Activated CD4-positive, CD25-positive, alpha-beta regulatory T cell treated with anti-CD3 and anti-CD28 coated beads, Interleukin-2, amount 50 U/mL, for 16 hours (primary cell): ENCODE data around the gene RNASE13.

ENCODE experiments used
- DNase-seq: peaks from one replicate; pipeline ENCODE4 v3.0.0-alpha.2; 2020; ENCODE audit warnings: low read depth, low spot score

Gene RNASE13

GRCh38 chr14:21066882-21067502 lies 32.4 kb upstream of the RNASE13 start:
- DNase-seq, result no peak

DNA sequence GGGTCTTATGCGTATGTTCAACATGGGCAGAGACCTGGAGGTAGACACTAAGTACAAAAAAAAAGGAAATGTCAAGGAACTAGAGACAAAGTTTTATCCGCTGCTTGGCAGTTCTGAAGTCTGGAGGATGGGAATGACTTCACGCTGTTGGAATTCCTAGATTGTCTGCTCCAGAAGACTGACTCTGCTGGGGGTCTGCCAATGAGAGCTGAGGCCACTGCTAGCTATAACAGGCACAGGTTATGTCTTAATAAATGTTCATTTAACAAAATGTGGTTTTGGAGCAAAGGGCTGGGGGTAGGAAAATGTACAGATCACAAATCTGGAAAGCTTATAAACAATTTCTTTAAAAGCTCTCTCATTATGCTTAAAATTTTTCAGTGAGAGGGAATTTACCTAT lies 28.9 kb upstream of the RNASE13 start:
- DNase-seq, result no peak

GRCh38 chr14:21061347-21061668 lies 26.7 kb upstream of the RNASE13 start:
- no peak for DNase-seq

GRCh38 chr14:21060614-21061346 lies 26.2 kb upstream of the RNASE13 start:
- DNase-seq, result no peak

- no peak for DNase-seq
These were observed 25.4 kb upstream of the RNASE13 start for GRCh38 chr14:21059842-21060613.

GRCh38 chr14:21058903-21059302 lies 24.3 kb upstream of the RNASE13 start:
- no peak for DNase-seq

DNA sequence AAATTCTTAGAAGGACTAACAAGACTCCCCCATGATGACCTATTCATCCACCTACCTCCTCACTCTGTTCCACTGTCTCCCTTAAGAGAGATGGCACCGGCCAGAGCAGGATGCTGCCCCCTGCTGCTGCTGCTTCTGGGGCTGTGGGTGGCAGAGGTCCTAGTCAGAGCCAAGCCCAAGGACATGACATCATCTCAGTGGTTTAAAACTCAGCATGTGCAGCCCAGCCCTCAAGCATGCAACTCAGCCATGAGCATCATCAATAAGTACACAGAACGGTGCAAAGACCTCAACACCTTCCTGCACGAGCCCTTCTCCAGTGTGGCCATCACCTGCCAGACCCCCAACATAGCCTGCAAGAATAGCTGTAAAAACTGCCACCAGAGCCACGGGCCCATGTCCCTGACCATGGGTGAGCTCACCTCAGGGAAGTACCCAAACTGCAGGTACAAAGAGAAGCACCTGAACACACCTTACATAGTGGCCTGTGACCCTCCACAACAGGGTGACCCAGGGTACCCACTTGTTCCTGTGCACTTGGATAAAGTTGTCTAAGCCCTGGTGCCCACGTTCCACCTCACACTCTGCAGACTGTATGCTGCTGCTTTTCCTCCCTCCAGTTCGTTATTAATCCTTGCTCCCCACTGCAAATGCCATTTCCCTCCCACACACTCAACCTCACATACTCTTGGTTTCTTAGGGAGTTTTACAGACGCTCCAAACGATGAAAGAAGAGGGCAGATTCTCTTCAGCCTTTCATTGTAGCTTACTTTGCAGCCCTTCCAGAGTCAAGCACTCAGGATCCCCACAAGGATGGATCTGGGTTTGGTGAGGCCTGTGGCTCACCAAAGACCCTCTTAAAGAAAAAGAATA lies 23.4 kb upstream of the RNASE13 start, which contains the start of gene RNASE8:
TSS of gene RNASE8 (plus strand) at position 20 of the 873 bp plus-strand sequence. CDS start at position 91, 71 bp downstream.
- DNase-seq, result no peak

DNA sequence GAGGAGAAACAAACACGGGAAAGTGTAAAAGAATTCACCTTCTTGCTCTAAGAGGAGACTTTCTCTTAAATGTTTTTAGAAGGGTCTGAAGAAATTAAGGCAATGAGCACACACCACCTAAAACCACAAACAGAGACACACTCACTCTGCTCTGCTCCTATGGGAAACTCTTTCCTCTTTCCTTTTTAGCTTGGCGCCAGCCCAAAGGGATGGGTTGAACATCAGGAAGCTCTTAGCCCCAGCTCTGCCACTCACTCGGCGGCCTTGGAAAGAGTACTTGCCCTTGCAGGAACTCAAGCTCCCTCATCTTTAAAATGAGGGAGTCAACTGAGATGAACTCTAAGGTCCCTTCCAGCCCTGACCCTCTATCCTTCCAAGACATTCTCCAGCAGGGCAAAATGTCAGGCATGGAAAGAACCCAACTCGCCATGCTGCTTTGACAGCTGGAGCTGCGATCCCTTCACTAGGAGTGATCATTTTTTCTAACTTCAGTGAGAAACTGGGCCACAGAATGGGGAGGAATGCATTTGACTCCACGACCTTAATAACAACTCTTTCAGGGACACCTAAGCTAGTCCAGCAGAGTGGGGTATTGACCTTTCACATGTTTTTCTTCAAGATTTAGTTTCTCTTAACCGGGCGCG lies 22.0 kb upstream of the RNASE13 start:
- DNase-seq, result no peak

DNA sequence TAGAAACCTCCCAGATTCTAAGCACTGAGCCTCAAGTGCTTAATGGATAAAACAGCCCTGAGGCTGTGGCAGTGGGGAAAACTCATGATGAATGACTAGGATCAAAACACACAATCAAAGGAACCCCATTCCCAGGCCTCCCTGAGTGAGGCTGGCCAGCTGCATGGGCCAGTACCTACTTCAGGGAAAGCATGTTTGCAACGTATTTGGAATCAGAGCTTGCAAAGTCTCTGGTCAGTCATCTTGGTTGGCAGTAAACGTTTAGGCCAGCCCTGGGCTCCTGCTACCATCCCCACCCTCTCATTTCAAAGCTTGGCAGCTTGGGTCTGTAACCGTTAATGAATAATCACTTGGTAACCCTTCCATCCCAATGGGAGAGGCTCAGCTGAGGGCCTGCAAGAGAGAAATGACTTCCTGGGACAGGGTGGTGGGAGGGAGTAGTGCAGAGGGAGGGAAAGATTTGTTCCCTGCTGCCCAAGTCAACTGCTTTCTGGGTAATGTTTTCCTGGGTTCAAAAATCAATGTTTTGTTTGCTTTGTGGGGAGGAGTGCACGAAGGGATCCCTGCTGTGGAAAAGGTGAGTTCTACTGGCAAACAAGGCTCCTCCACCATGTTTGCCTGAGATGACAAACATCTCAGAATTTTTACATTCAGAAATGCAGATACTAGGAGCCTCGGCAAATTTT lies 21.0 kb upstream of the RNASE13 start:
- no peak for DNase-seq

DNA sequence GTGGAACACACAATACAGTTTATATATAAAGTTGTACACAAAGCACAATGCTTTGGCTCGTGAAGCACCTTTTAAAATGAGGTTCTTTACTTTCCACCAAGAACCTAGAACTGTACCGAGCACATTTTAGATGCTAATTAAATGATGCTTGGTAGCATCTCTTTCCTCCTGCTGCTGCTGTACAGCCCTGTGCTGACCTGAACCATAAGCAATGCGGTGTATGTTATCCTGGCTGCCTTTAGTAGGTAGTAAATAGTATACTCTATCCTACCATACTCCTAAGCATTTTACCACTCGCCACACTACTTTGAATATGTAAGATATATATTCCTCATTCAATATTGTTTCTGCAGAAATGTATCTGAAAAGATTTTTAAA lies 20.1 kb upstream of the RNASE13 start:
- DNase-seq, result no peak

DNA sequence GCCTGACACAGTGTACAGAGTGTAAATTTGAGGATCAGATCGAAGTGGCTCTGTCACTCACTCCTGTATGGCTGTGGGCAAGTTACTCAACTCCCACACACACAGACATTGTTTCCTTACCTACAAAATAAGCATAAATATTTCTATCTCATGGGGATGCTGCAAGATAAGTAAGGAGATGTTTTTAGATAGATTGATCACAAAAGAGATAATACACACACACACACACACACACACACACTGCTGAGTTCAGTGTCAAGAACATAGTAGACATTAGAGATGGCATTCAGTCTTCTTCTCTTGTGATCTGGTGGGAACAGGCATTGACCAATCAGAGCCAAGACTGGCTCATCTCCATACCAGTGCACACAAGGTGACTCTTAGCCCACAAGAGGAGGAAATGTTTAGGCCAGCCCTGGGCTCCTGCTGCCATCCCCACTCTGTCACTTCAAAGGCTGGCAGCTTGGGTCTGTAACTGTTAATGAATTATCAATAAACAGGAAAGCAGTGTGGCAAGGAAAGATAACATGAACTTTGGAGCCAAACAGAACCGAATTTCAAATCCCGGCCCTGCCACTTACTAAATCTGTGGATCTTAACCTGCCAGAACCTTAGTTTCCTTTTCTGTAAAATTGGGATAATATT lies 19.6 kb upstream of the RNASE13 start:
- no peak for DNase-seq

- no peak for DNase-seq
These were observed 18.8 kb upstream of the RNASE13 start for GRCh38 chr14:21053184-21054122.

DNA sequence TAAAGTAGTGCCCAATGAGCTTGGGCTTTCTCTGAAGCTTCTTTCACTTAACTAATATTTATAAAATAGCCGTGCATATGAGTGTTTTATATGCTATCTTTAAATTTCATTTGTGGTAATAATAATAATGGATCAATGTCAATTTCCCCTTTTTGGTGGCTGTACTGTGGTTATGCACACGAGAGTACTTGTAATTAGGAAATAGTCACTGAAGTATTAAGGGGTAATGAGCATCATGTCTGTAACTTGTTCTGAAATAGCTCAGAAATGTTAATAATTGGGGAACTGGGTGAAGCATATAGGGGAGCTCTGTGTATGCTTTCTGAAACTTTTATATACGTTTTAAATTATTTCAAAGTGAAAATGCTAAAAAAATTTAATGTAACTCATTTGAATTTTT lies 16.0 kb upstream of the RNASE13 start:
- DNase-seq, result no peak

- DNase-seq, result no peak
These were observed 14.7 kb upstream of the RNASE13 start for GRCh38 chr14:21049271-21049673.

DNA sequence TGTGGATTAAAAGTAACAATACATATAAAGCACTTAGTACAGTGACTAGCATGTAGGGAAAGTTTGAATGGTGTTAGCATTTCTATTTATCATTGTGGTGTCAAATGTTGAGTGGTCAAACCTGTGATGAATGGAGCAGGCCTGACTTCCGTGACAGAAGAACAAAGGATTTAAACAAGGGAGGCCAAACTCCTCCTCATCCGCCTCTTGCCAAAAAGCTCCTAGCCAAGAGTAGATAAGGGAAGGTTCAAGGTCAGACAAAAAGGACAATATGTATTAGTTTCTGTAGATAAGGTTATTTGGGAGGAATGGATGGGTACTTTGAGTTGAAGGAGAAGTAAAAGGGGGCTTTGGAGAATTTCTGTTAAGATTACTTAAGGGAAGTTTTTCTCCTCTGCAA lies 14.0 kb upstream of the RNASE13 start:
- no peak for DNase-seq

DNA sequence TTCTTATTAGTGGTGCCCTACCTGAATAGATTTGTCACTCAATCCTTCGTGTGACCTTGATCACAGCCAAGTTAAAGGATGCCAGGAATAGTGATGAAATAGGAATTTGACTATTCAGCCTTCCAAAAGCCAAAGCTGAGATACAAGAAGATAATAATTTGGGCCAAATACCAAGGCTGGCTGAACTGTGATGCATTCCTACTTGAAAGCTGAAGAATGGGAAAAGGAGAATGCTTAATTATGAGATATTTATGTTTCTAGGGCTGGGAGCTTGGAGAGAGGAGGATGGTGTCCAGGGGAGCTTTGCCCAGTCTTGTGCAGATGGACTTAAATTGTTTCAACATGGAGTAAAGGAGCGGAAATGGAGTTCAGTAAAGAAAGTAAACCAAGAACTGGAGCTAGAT lies 12.8 kb upstream of the RNASE13 start:
- DNase-seq, result no peak

DNA sequence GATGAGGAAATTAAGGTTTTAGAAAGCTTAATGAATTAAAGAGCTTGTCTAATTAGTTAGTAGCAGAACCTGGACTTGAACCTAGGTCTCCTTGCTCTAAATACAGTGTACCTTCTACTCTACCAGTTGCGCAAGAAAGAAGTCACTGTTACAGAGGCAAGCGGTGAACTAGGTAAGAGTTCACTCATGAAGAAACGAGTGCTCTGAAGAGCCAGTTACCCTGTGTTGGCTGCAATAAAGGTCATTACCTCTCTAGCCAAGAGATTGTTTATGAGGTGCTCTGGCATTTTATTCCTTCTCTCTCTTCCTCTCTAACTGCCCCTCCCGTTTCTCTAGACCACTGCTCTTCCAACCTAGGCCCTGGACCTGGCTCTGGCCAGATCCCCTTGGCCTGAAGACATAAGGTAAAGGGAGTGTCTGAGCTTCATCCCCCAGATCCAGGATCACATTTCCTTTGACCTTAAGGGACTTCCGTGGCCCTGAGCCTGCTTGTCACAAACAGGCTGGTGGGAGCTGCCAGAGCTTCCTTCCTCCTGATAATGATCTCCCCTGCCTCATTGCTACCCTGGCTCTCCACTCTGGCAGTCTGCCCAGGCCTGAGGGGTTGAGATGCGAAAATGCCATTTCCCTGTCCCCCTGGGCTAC lies 9.5 kb upstream of the RNASE13 start:
- no peak for DNase-seq

DNA sequence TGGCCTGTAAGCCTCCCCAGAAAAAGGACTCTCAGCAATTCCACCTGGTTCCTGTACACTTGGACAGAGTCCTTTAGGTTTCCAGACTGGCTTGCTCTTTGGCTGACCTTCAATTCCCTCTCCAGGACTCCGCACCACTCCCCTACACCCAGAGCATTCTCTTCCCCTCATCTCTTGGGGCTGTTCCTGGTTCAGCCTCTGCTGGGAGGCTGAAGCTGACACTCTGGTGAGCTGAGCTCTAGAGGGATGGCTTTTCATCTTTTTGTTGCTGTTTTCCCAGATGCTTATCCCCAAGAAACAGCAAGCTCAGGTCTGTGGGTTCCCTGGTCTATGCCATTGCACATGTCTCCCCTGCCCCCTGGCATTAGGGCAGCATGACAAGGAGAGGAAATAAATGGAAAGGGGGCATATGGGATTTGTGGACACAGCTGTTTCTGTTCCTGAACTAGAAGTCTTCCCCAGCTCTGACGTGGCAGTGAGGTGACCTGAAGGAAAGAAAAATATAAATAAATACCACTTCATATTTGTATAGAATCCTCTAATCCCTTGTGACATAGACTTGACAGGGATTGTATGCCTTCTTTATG lies 8.9 kb upstream of the RNASE13 start:
- no peak for DNase-seq
